ENCODE results near the gene SMC6.

Gene SMC6

DNA sequence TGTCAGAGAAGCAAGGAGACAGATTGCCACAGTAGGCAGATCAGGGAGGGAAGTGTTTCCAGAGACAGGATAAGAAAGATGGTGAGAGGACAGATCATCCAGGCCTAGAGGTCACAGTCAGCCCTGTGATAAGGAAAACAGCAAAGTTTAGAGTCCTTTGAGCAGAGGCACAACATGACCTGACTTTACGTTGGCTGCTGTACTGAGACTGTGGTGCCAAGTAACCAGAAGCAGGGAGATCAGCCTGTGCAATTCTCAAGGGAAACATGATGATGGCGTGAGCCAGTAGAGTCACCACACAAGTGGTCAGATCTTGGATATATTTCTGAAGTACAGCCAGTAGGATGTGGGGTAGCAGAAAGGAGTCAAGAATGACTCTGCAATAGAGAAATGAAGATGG is 43.7 kb downstream of the SMC6 start:
- no peaks in the 10 kb centered on the region for H3K4me1 ChIP-seq (ENCODE audit: low read length)
- H3K27me3 ChIP-seq (ENCODE audit: low read depth, low read length): no peaks in the 10 kb centered on the region
- H3K36me3 ChIP-seq (replicated peaks; ENCODE audit: low read depth, low read length): peaks cover 65% of the 10 kb centered on the region
- no peak overlapping the region for H3K4me3 ChIP-seq (ENCODE audit: low read length)
- H4K20me1 ChIP-seq (ENCODE audit: insufficient read depth, low read length): no peaks in the 10 kb centered on the region
- no peaks in the 10 kb centered on the region for H3K79me2 ChIP-seq (ENCODE audit: low read length)
- H2AFZ ChIP-seq (ENCODE audit: low read depth, low read length): no peak overlapping the region
- no peak overlapping the region for H3K27ac ChIP-seq (ENCODE audit: low read length)
- no peak overlapping the region for H3K4me2 ChIP-seq (ENCODE audit: low read length)
- H3K9ac ChIP-seq (ENCODE audit: low read length): no peak overlapping the region
- TF ChIP-seq EZH2phosphoT487 (IDR thresholded peaks at IDR 0.05; ENCODE audit: low read depth): no peak
- TF ChIP-seq, protein P1, sequence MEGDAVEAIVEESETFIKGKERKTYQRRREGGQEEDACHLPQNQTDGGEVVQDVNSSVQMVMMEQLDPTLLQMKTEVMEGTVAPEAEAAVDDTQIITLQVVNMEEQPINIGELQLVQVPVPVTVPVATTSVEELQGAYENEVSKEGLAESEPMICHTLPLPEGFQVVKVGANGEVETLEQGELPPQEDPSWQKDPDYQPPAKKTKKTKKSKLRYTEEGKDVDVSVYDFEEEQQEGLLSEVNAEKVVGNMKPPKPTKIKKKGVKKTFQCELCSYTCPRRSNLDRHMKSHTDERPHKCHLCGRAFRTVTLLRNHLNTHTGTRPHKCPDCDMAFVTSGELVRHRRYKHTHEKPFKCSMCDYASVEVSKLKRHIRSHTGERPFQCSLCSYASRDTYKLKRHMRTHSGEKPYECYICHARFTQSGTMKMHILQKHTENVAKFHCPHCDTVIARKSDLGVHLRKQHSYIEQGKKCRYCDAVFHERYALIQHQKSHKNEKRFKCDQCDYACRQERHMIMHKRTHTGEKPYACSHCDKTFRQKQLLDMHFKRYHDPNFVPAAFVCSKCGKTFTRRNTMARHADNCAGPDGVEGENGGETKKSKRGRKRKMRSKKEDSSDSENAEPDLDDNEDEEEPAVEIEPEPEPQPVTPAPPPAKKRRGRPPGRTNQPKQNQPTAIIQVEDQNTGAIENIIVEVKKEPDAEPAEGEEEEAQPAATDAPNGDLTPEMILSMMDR (IDR thresholded peaks at IDR 0.05; ENCODE audit: low read depth, low read length): no peak
- H3K9me3 ChIP-seq (ENCODE audit: insufficient read depth, low read length): no peaks in the 10 kb centered on the region

- Histone ChIP-seq H4K20me1 (ENCODE audit: insufficient read depth, low read length) (no peaks in the 10 kb centered on the region), H3K27ac (ENCODE audit: low read length) (no peak overlapping the region), H3K4me2 (ENCODE audit: low read length) (no peak overlapping the region), H3K27me3 (ENCODE audit: low read depth, low read length) (no peaks in the 10 kb centered on the region), H2AFZ (ENCODE audit: low read depth, low read length) (no peak overlapping the region), H3K9me3 (ENCODE audit: insufficient read depth, low read length) (no peaks in the 10 kb centered on the region), H3K9ac (ENCODE audit: low read length) (no peak overlapping the region), H3K79me2 (ENCODE audit: low read length) (no peaks in the 10 kb centered on the region), H3K4me3 (ENCODE audit: low read length) (no peak overlapping the region), H3K36me3 (replicated peaks; ENCODE audit: low read depth, low read length) (peaks cover 60% of the 10 kb centered on the region), H3K4me1 (ENCODE audit: low read length) (no peaks in the 10 kb centered on the region)
- no peak for TF ChIP-seq EZH2phosphoT487 (IDR thresholded peaks at IDR 0.05; ENCODE audit: low read depth)
Measured at GRCh38 chr2:17708501-17708900, 45.1 kb downstream of the SMC6 start.

- H3K9me3 ChIP-seq (ENCODE audit: insufficient read depth, low read length): no peaks in the 10 kb centered on the region
- no peaks in the 10 kb centered on the region for H3K27me3 ChIP-seq (ENCODE audit: low read depth, low read length)
- no peaks in the 10 kb centered on the region for H3K4me1 ChIP-seq (ENCODE audit: low read length)
- TF ChIP-seq, protein P1 (IDR thresholded peaks at IDR 0.05; ENCODE audit: low read depth, low read length): no peak
- TF ChIP-seq EZH2phosphoT487 (IDR thresholded peaks at IDR 0.05; ENCODE audit: low read depth): no peak
- no peak overlapping the region for H3K4me2 ChIP-seq (ENCODE audit: low read length)
- no peak overlapping the region for H3K4me3 ChIP-seq (ENCODE audit: low read length)
- no peaks in the 10 kb centered on the region for H3K79me2 ChIP-seq (ENCODE audit: low read length)
- H3K27ac ChIP-seq (ENCODE audit: low read length): no peak overlapping the region
- H3K36me3 ChIP-seq (replicated peaks; ENCODE audit: low read depth, low read length): peaks cover 48% of the 10 kb centered on the region
- no peak overlapping the region for H2AFZ ChIP-seq (ENCODE audit: low read depth, low read length)
- H4K20me1 ChIP-seq (ENCODE audit: insufficient read depth, low read length): no peaks in the 10 kb centered on the region
- no peak overlapping the region for H3K9ac ChIP-seq (ENCODE audit: low read length)
Measured at GRCh38 chr2:17706845-17707244, 46.8 kb downstream of the SMC6 start.

DNA sequence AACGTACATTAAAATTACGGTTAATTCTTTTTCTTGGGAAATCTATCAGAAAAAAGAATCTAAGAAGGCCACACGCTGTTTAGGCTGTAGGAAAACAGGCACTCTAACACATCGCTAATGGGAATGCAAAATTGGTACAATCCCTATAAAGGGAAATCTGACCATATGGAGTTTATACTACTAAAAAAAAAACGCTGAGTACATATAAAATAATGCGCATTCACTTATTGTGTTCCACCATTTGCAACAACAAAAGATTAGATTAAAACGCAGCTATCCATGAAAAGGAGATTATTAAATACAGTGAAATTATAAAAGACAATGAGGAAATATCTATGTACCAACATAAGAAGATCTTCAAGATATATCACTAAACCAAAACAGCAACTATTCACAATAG is 62.8 kb downstream of the SMC6 start:
- no peak for TF ChIP-seq EZH2phosphoT487 (IDR thresholded peaks at IDR 0.05; ENCODE audit: low read depth)
- TF ChIP-seq, protein P1 (IDR thresholded peaks at IDR 0.05; ENCODE audit: low read depth, low read length): no peak
- Histone ChIP-seq H3K4me1 (ENCODE audit: low read length) (no peaks in the 10 kb centered on the region), H3K27me3 (ENCODE audit: low read depth, low read length) (no peaks in the 10 kb centered on the region), H3K4me2 (ENCODE audit: low read length) (no peak overlapping the region), H3K36me3 (replicated peaks; ENCODE audit: low read depth, low read length) (peaks cover 58% of the 10 kb centered on the region), H3K4me3 (ENCODE audit: low read length) (no peak overlapping the region), H2AFZ (ENCODE audit: low read depth, low read length) (no peak overlapping the region), H3K27ac (ENCODE audit: low read length) (no peak overlapping the region), H4K20me1 (ENCODE audit: insufficient read depth, low read length) (no peaks in the 10 kb centered on the region), H3K9me3 (ENCODE audit: insufficient read depth, low read length) (no peaks in the 10 kb centered on the region), H3K9ac (ENCODE audit: low read length) (no peak overlapping the region), H3K79me2 (ENCODE audit: low read length) (peaks cover 10% of the 10 kb centered on the region)

DNA sequence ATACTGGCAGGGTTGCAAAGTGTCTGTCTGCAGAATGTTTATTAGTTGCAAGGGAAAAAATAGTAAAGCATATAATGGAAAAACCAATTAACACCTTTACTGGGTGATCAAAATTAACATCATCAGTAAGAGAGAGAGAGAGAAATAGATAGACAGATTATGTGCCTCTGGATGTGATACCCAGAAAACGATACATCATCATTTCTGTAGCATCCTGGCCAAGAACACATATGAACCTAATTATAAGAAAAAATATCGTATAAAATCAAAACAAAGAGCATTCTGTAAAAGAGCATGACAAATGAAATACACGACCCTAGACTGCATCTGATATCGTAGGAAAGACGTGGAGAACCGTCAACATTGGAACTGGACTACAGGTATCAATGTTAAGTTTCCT is 64.6 kb downstream of the SMC6 start:
- no peak overlapping the region for H3K4me2 ChIP-seq (ENCODE audit: low read length)
- H3K36me3 ChIP-seq (replicated peaks; ENCODE audit: low read depth, low read length): peaks cover 50% of the 10 kb centered on the region

More for the DNA sequence above, 64.6 kb downstream of the SMC6 start:
- no peak overlapping the region for H3K27ac ChIP-seq (ENCODE audit: low read length)
- H3K9me3 ChIP-seq (ENCODE audit: insufficient read depth, low read length): no peaks in the 10 kb centered on the region
- TF ChIP-seq EZH2phosphoT487 (IDR thresholded peaks at IDR 0.05; ENCODE audit: low read depth): no peak
- TF ChIP-seq, protein P1 (IDR thresholded peaks at IDR 0.05; ENCODE audit: low read depth, low read length): no peak
- no peak overlapping the region for H3K4me3 ChIP-seq (ENCODE audit: low read length)
- no peaks in the 10 kb centered on the region for H3K4me1 ChIP-seq (ENCODE audit: low read length)
- H3K27me3 ChIP-seq (ENCODE audit: low read depth, low read length): no peaks in the 10 kb centered on the region
- no peak overlapping the region for H3K9ac ChIP-seq (ENCODE audit: low read length)
- H3K79me2 ChIP-seq (ENCODE audit: low read length): peaks cover 10% of the 10 kb centered on the region
- no peak overlapping the region for H2AFZ ChIP-seq (ENCODE audit: low read depth, low read length)
- no peaks in the 10 kb centered on the region for H4K20me1 ChIP-seq (ENCODE audit: insufficient read depth, low read length)

All from OCI-LY3 (cell line).